DMS79 treated with DMSO at 0.1 percent for 48 hours (cell line): ENCODE results near the gene MCM9.
"Not testable (repeated sequence)": the region's sequence is repeated elsewhere in the genome, so short reads cannot be mapped to it uniquely, and the experiment has no call there.

Source experiments
- DNase-seq: peaks from one replicate; lab custom pipeline; 2025; lab: John Stamatoyannopoulos, UW

MCM9 gene

GRCh38 chr6:118768904-118769325 lies 166.0 kb downstream of the MCM9 start:
- DNase-seq = no peak

GRCh38 chr6:118768441-118768840 lies 166.5 kb downstream of the MCM9 start:
- DNase-seq = no peak

- DNase-seq = not testable (repeated sequence)
Measured at GRCh38 chr6:118765316-118765715, 169.6 kb downstream of the MCM9 start.

GRCh38 chr6:118764766-118765165 lies 170.2 kb downstream of the MCM9 start:
- DNase-seq = no peak
